NB4 (cell line): ENCODE results near the gene MCF2L.

Source experiments
- CTCF ChIP-seq: IDR thresholded peaks from one replicate; pipeline ENCODE4 v1.5.1; 2012; ENCODE audit warnings: low read depth, low read length
- MAX ChIP-seq: IDR thresholded peaks from 2 replicates; pipeline ENCODE4 v1.6.1; 2011; ENCODE audit warnings: low read depth, low read length
- MYC ChIP-seq: IDR thresholded peaks from 2 replicates; pipeline ENCODE4 v1.6.1; 2011; ENCODE audit warnings: low read depth, low read length

- TF ChIP-seq CTCF (no peak), MAX (no peak), MYC (no peak)
Measured at GRCh38 chr13:113090806-113091205, 121.8 kb downstream of the MCF2L start.
